ENCODE results near the gene CCSER1.

CCSER1 gene

GRCh38 chr4:91630054-91630453 lies 1502.9 kb downstream of the CCSER1 start:
- DNase-seq = no peak

GRCh38 chr4:91630764-91631163 lies 1503.6 kb downstream of the CCSER1 start:
- DNase-seq = no peak

GRCh38 chr4:91631335-91631734 lies 1504.1 kb downstream of the CCSER1 start:
- no peak for DNase-seq

- DNase-seq = no peak
These were observed 1508.9 kb downstream of the CCSER1 start for GRCh38 chr4:91636083-91636482.
